Measurements from ENCODE around the gene WBP2. TPM values are rescaled to one million over a fixed set of nuclear protein-coding genes. Genes with fewer than 3 reads are reported as not detected.
"Not testable (repeated sequence)": the region's sequence is repeated elsewhere in the genome, so short reads cannot be mapped to it uniquely, and the experiment has no call there.

WBP2 gene
- total RNA-seq, 1 experiment from 2014 or later, result 49.5 TPM

DNA sequence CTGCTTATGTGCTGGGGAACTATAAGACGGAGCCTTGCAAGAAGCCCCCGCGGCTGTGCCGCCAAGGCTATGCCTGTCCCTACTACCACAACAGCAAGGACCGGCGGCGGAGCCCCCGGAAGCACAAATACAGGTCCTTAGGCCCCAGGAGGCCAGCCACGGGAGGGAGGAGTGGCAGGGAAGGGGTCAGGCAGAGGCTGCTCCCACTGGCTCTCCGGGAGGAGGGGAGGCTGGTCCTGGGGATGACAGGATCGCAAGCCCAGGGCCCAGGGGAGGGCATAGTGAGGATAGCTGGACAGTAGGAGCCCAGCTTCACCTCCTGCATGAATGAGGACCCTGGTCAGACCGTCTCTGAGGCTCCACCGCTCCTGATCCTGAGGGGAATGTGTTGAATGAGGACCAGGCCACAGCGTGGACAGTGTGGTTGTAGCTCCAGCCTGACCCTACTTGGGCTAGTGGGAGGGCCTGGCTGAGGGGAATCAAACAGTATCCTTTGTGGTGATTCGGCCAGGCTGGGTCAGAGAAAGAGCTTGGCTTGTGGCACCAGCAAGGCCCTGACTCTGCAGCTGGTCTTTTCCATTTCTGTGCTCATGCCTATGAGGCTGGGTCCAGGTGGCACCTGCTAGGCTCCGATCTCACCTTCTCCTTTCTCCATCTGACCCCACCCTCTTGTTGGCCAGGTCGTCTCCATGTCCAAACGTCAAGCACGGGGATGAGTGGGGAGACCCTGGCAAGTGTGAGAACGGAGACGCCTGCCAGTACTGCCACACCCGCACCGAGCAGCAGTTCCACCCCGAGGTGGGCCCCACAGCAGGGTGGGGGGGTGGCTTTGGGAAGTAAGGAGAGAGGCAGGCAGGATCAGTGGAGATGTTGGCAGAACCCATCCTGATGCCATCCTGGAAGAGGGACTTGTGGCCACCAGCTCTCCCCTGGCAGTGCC lies 41.8 kb downstream of the WBP2 start:
- no peak for DNase-seq (ENCODE audit: low read depth, low spot score)
- in situ Hi-C loops (cut with HindIII; ENCODE audit: low pct_unique_long_range_greater_than_20kb, low sequenced_read_pairs), result no loop called here

DNA sequence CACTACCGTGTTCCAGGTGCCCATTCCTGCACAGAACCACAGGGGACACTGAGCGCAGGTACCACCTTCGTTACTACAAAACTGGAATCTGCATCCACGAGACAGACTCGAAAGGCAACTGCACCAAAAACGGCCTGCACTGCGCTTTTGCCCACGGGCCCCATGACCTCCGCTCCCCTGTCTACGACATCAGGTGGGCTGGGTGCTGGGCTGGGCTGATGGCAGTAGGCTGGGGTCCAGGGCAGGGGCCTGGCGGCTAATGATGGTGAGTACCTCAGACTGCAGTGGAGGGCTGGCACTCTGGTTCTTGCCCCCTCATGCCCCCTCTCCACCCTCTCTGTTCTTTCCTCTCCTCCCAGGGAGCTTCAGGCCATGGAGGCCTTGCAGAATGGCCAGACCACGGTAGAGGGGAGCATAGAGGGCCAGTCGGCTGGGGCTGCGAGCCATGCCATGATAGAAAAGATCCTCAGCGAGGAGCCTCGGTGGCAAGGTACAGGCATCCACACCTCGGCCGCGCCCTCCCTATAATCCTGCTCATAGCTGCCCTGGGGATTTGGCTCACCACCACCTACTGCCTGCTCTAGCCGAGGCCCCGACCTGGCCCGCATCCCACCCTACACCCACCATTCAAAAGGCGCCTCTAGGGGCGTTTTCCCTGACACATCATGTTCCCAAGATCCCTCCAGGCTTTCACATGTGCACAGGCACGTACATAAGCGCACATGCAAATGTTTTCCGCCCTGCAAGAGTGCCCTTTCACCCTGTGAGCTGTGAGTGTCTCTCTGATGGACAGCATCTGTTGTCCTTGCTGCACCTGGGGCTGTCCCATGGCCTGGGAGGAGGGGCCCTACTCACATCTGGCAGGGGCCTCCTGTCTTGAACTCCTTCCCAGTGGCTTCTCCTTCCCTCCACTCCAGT lies 42.8 kb downstream of the WBP2 start:
- no peak for DNase-seq (ENCODE audit: low read depth, low spot score)
- in situ Hi-C loops (cut with HindIII; ENCODE audit: low pct_unique_long_range_greater_than_20kb, low sequenced_read_pairs), result no loop called here

DNA sequence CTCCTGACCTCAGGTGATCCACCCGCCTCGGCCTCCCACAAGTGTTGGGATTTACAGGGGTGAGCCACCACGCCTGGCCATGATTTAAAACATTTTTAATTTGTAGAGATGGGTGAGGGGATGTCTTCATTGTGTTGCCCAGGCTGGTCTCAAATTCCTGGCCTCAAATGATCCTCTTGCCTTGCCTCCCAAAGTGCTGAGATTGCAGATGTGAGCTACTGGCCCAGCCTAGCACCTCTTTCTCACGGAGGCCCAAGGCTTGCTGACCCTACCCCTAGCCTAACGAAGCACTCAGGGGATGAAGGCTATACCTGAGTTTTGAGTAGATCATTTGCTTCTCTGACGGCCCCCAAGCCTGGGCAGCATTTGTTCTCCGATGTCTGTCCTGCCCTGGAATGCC lies 44.0 kb downstream of the WBP2 start:
- no peak for DNase-seq (ENCODE audit: low read depth, low spot score)
- in situ Hi-C loops (cut with HindIII; ENCODE audit: low pct_unique_long_range_greater_than_20kb, low sequenced_read_pairs), result no loop called here

DNA sequence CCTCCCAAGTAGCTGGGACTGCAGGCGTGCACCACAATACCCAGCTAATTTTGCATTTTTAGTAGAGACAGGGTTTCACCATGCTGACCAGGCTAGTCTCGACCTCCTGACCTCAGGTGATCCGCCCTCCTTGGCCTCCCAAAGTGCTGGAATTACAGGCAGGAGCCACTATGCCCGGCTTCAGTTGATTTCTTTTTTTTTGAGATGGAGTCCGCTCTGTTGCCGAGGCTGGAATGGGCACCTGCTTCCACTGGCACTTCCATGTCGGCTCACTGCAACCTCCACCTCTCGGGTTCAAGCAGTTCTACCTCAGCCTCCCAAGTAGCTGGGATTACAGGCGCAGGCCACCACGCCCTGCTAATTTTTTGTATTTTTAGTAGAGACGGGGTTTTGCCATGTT lies 44.4 kb downstream of the WBP2 start:
- in situ Hi-C loops (cut with HindIII; ENCODE audit: low pct_unique_long_range_greater_than_20kb, low sequenced_read_pairs); DNase-seq (ENCODE audit: low read depth, low spot score): not testable (repeated sequence)

DNA sequence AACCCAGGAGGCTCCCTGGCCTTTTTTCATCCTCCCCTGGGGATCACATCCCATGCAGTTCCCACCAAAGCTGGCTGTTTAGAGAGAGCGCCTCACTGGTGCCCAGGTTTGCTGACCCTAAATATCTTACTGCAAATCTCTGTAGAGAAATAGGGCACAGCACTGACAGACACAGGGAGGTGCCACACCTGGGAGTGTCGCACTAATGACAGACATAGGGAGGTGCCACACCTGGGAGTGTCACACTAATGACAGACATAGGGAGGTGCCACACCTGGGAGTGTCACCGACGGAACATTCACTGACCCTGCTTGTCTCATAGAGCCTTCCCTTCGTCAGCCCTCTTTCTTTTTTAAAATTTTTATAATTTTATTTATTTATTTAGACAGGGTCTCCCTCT lies 44.9 kb downstream of the WBP2 start:
- in situ Hi-C loops (cut with HindIII; ENCODE audit: low pct_unique_long_range_greater_than_20kb, low sequenced_read_pairs), result no loop called here
- no peak for DNase-seq (ENCODE audit: low read depth, low spot score)

DNA sequence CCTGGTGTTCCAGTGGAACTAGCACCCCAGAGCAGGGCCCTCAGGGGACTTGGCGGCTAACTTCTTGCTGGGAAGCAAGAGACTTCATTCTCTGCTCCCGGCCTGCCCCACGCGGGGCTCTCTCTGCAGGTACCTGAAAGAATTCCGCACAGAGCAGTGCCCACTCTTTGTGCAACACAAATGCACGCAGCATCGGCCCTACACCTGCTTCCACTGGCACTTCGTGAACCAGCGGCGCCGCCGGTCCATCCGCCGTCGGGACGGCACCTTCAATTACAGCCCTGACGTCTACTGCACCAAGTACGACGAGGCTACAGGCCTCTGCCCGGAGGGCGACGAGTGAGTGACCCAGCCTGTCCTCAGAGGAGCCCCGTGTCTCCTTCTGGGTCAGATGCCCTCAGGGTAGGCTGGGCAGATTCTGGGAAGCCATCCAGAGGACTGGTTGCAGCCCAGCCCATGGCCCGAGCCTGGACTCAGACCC lies 45.5 kb downstream of the WBP2 start:
- DNase-seq (ENCODE audit: low read depth, low spot score), result no peak
- in situ Hi-C loops (cut with HindIII; ENCODE audit: low pct_unique_long_range_greater_than_20kb, low sequenced_read_pairs), result no loop called here

DNA sequence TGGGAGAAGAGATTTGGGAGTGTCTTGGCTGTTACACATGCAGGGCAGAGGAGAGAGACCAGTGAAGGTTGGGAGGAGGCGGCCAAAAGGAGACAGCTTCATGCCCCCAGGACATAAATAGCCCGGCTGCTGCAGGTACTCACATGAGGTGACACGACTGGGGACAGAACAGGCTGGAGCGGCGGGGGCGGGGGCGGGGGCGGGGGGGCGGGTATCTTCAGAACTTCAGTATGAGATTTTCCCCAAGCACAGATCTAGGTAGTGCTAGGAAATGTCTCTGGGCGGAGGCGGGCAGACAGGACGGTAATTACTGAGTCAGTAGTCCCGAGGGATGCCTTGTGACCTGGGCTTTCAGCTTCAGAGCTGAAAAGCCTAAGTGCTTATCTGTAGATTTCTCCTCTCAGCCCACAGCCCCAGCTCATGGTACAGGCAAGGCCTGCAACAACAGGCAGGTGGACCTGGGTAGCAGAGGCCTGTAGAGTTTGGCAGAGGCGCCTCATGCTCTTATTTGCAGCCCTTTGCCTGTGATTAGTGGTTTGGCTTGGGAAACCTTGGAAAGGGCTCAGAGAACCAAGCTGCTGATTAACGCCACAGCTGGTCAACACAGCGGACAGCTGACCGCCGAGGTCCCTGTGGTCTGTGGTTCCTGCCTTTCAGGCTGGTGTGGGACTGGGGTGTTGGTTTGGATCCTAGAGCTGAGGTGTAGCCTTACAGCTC lies 46.1 kb downstream of the WBP2 start:
- in situ Hi-C loops (cut with HindIII; ENCODE audit: low pct_unique_long_range_greater_than_20kb, low sequenced_read_pairs), result no loop called here
- DNase-seq (ENCODE audit: low read depth, low spot score), result peak; percentile 96

DNA sequence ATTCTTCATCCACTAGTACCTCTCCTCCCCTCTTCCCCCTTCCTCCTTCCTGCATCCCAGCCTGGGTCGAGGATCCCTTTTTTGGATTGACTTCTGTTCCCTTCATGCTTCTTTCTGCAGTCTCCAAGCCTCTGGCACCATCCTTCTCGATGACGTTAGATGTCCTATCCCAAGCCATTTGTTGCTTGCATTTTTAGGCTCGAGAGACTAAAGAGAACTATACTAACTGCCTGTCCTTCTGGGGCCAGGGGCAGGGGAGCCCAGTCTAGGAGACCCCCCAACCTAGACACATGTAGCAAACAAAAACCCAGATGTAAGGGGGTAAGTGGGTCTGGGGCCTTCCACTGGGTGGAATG lies 46.6 kb downstream of the WBP2 start:
- DNase-seq (ENCODE audit: low read depth, low spot score), result peak; percentile 29
- in situ Hi-C loops (cut with HindIII; ENCODE audit: low pct_unique_long_range_greater_than_20kb, low sequenced_read_pairs), result no loop called here

DNA sequence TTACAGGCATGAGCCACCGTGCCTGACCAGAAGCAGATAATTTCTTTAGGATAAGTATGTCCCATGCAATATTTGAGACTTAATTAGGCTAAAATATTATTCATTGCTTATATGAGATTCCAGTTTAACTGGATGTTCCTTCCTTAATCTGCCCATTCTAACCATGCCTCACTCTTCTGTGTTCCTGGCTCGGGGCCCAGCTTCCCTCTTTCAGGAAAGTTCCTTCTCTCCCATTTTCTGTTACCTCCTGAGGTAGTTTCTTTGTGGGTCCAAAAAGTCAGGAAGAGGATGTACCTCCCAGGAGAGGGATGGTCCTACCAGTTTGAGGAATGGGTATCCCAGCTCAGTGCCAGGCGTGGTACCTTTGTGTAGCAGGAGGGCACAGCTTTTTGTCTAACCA lies 47.3 kb downstream of the WBP2 start:
- no peak for DNase-seq (ENCODE audit: low read depth, low spot score)
- in situ Hi-C loops (cut with HindIII; ENCODE audit: low pct_unique_long_range_greater_than_20kb, low sequenced_read_pairs), result no loop called here

DNA sequence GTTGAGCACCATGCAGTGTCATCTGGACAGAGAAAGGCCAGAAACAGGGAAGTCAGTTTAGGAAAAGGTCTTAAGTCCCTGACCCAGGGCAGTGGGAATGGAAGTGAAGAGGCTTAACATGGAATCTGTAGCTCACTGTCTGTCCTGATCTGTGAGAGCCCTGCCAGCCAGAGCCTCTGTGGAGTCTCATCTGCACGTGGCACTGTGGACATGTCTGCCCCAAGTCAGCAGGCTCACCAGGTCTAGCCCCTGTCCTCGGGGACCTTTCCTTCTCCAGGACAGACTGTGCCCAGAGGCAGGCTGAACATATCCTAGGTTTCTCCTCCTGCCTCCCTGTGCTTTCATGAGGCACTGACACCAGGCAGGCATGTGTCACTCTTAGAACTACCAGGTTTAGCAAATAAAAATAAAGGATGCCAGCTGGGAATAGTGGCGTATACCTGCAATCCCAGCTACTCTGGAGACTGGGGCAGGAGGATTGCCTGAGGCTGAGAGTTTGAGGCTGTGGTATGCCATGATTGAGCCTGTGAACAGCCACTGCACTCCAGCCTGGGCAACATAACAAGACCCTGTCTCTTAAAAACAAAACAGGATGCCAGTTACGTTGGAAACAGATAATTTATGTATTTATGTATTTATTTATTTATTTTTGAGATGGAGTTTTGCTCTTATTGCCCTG lies 48.2 kb downstream of the WBP2 start:
- DNase-seq (ENCODE audit: low read depth, low spot score), result peak; percentile 30
- in situ Hi-C loops (cut with HindIII; ENCODE audit: low pct_unique_long_range_greater_than_20kb, low sequenced_read_pairs), result no loop called here

DNA sequence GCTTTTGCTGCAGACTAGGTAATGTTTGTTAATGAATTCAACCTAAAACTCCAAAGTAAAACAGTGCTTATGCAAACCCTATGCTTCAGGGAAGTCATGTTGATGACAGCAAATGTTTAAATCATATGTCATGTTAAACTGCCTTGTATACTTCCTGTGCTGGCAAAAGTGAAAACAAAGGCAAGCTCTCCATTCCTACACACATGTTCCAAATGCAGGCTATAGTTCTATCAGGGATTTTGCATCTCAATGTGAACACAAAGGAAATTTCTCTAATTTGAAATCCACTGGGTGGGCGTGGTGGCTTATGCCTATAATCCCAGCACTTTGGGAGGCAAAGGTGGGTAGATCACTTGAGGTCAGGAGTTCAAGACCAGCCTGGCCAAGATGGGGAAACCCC lies 51.3 kb downstream of the WBP2 start:
- in situ Hi-C loops (cut with HindIII; ENCODE audit: low pct_unique_long_range_greater_than_20kb, low sequenced_read_pairs), result no loop called here
- no peak for DNase-seq (ENCODE audit: low read depth, low spot score)

DNA sequence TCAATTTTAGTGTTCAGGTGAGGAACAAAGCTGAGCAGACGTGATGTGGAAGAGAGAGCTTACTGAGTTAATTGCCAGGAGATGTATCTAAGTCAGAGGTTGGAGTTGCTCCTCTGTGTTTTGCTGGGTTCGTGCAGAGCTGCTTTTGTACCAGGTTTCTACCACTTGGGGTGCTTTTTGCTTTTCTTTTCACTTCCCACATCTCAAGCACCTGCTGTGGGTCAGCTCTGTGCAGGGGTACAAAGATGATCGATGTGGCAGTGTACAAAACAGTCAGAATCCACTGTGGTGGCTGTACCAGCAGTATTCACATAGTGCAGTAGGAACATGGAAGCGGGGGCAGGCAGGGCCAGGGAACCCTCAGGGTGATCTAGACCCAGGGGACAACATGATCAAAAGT lies 55.7 kb downstream of the WBP2 start:
- no peak for DNase-seq (ENCODE audit: low read depth, low spot score)
- in situ Hi-C loops (cut with HindIII; ENCODE audit: low pct_unique_long_range_greater_than_20kb, low sequenced_read_pairs), result no loop called here

DNA sequence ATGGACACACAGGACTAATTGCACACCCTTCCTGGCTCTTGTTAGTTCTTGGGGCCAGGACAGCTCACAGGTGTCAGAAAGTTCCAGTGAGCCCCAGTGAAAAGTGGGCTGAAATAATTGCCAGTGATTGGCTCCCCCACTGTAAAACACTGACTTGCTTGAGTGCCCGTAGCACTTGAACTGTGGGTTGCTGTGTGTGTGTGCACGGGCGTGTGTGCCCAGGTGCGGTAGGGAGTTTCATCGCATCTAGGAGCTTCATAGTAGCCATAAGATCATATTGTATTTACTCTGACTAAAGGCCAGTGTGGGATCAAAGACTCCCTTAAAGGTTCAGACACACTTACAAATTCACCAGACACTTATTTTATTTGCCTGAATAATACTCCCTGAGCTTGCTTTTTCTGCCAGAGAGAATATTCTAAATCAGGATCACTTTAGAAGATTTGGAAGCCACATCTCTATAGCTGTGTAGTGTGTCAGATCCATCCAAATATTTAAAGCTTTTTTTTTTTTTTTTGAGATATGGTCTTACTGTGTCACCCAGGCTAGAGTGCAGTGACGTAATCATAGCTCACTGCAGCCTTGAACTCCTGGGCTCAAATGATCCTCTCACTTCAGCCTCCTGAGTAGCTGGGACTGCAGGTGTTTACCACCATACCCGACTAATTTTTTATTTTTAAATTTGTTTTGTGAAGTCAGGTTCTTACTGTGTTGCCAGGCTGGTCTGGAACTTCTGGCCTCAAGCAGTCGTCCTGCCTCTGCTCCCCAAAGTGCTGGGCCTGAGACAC lies 59.1 kb downstream of the WBP2 start:
- in situ Hi-C loops (cut with HindIII; ENCODE audit: low pct_unique_long_range_greater_than_20kb, low sequenced_read_pairs), result no loop called here
- DNase-seq (ENCODE audit: low read depth, low spot score), result no peak
